GM18873 (cell line): ENCODE measurements around the gene ENTHD1.

Source experiments
- ATAC-seq: cut with Tn5 transposase; IDR thresholded peaks from one replicate; pipeline ENCODE4 v1.9.1; 2021; ENCODE audit warnings: mild to moderate bottlenecking, moderate library complexity, moderate number of reproducible peaks; ENCODE audit not compliant: unreplicated experiment, low FRiP score

Gene ENTHD1

GRCh38 chr22:39893526-39893925 is at the start of gene ENTHD1:
TSS of gene ENTHD1 (minus strand) at chr22:39893760. CDS start at chr22:39887748, 6,012 bp downstream.
- ATAC-seq: no peak

GRCh38 chr22:39943337-39943736 is 49.8 kb upstream of the ENTHD1 start:
- no peak for ATAC-seq

- no peak for ATAC-seq
Measured at GRCh38 chr22:39942439-39943230, 49.1 kb upstream of the ENTHD1 start.

GRCh38 chr22:39941601-39942000 is 48.0 kb upstream of the ENTHD1 start:
- no peak for ATAC-seq

- no peak for ATAC-seq
Measured at GRCh38 chr22:39940757-39941305, 47.3 kb upstream of the ENTHD1 start.

- ATAC-seq: no peak
Measured at GRCh38 chr22:39939830-39940229, 46.3 kb upstream of the ENTHD1 start.

- ATAC-seq: no peak
Measured at GRCh38 chr22:39938509-39939111, 45.0 kb upstream of the ENTHD1 start.

GRCh38 chr22:39937906-39938305 is 44.3 kb upstream of the ENTHD1 start:
- ATAC-seq: no peak

- no peak for ATAC-seq
Measured at GRCh38 chr22:39936523-39937145, 43.1 kb upstream of the ENTHD1 start.

- ATAC-seq: no peak
Measured at GRCh38 chr22:39935612-39936011, 42.1 kb upstream of the ENTHD1 start.

GRCh38 chr22:39935116-39935515 is 41.6 kb upstream of the ENTHD1 start:
- no peak for ATAC-seq

GRCh38 chr22:39933741-39934140 is 40.2 kb upstream of the ENTHD1 start:
- ATAC-seq: no peak

- ATAC-seq: no peak
Measured at GRCh38 chr22:39932918-39933649, 39.5 kb upstream of the ENTHD1 start.

GRCh38 chr22:39932166-39932565 is 38.6 kb upstream of the ENTHD1 start:
- ATAC-seq: no peak

GRCh38 chr22:39931251-39931650 is 37.7 kb upstream of the ENTHD1 start:
- no peak for ATAC-seq

- no peak for ATAC-seq
Measured at GRCh38 chr22:39928536-39929520, 35.3 kb upstream of the ENTHD1 start.

- ATAC-seq: no peak
Measured at GRCh38 chr22:39927544-39927943, 34.0 kb upstream of the ENTHD1 start.

- ATAC-seq: no peak
Measured at GRCh38 chr22:39926753-39927152, 33.2 kb upstream of the ENTHD1 start.

GRCh38 chr22:39925909-39926679 is 32.5 kb upstream of the ENTHD1 start:
- ATAC-seq: no peak
